Neural progenitor cell (in vitro differentiated cells): Measurements from ENCODE around the gene MTHFS. TPM values are rescaled to one million over a fixed set of nuclear protein-coding genes. Genes with fewer than 3 reads are reported as not detected.
A peak's percentile ranks its signal among the peaks of the same experiment; 100 is the strongest.
"Not testable (repeated sequence)": the region's sequence is repeated elsewhere in the genome, so short reads cannot be mapped to it uniquely, and the experiment has no call there.

Experiments
- DNase-seq: peaks from one replicate; pipeline ENCODE4 v3.0.0-alpha.2; 2016; ENCODE audit warnings: low spot score
- H2AFZ ChIP-seq: fragments of 200-600 bp; sonication (generic); replicated peaks from 2 replicates; pipeline ENCODE4 v1.6.1; 2016; ENCODE audit warnings: antibody characterized with exemption
- H3F3A ChIP-seq: fragments of 200-600 bp; sonication (generic); 2 replicates; pipeline ENCODE4 v1.6.1; 2016; ENCODE audit warnings: antibody characterized with exemption, low read depth
- H3K27ac ChIP-seq: fragments of 200-600 bp; sonication (generic); 2 replicates; pipeline ENCODE4 v1.5.1; 2016; ENCODE audit warnings: mild to moderate bottlenecking
- H3K27me3 ChIP-seq: fragments of 200-600 bp; sonication (generic); 2 replicates; pipeline ENCODE4 v1.6.1; 2016; ENCODE audit warnings: mild to moderate bottlenecking, moderate library complexity
- H3K36me3 ChIP-seq: fragments of 200-600 bp; sonication (generic); 2 replicates; pipeline ENCODE4 v1.5.1; 2016
- H3K4me1 ChIP-seq: fragments of 200-600 bp; sonication (generic); 2 replicates; pipeline ENCODE4 v1.6.1; 2016; ENCODE audit warnings: mixed run types
- H3K4me2 ChIP-seq: fragments of 200-600 bp; sonication (generic); 2 replicates; pipeline ENCODE4 v1.6.1; 2016
- H3K4me3 ChIP-seq: fragments of 200-600 bp; sonication (generic); 2 replicates; pipeline ENCODE4 v1.5.1; 2016
- H3K79me2 ChIP-seq: fragments of 200-600 bp; sonication (generic); 2 replicates; pipeline ENCODE4 v1.6.1; 2016; ENCODE audit warnings: low read depth
- H3K9ac ChIP-seq: fragments of 200-600 bp; sonication (generic); 2 replicates; pipeline ENCODE4 v1.6.1; 2016
- H3K9me3 ChIP-seq: fragments of 200-600 bp; sonication (generic); 2 replicates; pipeline ENCODE4 v1.5.1; 2016; ENCODE audit warnings: low read depth
- H4K20me1 ChIP-seq: fragments of 200-600 bp; sonication (generic); 2 replicates; pipeline ENCODE4 v1.6.1; 2016; ENCODE audit warnings: low read depth
- H3K27ac Mint-ChIP-seq: 3 replicates; pipeline ENCODE4 v1.8.0; 2021; ENCODE audit warnings: mixed read lengths
- H3K27me3 Mint-ChIP-seq: 2 replicates; pipeline ENCODE4 v1.8.0; 2022; ENCODE audit warnings: low read depth, mild to moderate bottlenecking, inconsistent platforms, moderate library complexity, mixed read lengths; ENCODE audit not compliant: insufficient read depth
- H3K36me3 Mint-ChIP-seq: 3 replicates; pipeline ENCODE4 v1.8.0; 2021; ENCODE audit warnings: mixed read lengths
- H3K4me1 Mint-ChIP-seq: 3 replicates; pipeline ENCODE4 v1.8.0; 2021; ENCODE audit warnings: mixed read lengths
- H3K4me3 Mint-ChIP-seq: 3 replicates; pipeline ENCODE4 v1.8.0; 2021; ENCODE audit warnings: mild to moderate bottlenecking, moderate library complexity, mixed read lengths
- H3K9me3 Mint-ChIP-seq: 3 replicates; pipeline ENCODE4 v1.8.0; 2020; ENCODE audit warnings: mixed read lengths
- CTCF ChIP-seq: fragments of 200-600 bp; sonication (generic); IDR thresholded peaks from 2 replicates; pipeline ENCODE4 v1.5.1; 2017; ENCODE audit warnings: antibody characterized with exemption, mild to moderate bottlenecking
- EZH2 ChIP-seq: fragments of 200-600 bp; sonication (generic); IDR thresholded peaks from 2 replicates; pipeline ENCODE4 v1.6.1; 2017; ENCODE audit warnings: antibody characterized with exemption, mild to moderate bottlenecking, moderate library complexity
- EZH2phosphoT487 ChIP-seq: fragments of 200-600 bp; sonication (generic); IDR thresholded peaks from 2 replicates; pipeline ENCODE4 v1.6.1; 2017; ENCODE audit warnings: antibody characterized with exemption
- total RNA-seq: library from RNA; depleted of rRNA; stranded (reverse); fragments of >200 nt; gene quantifications from 2 replicates; pipeline ENCODE4 v1.2.3, GENCODE V29; 2015; ENCODE audit warnings: low replicate concordance

The MTHFS gene
- total RNA-seq, 1 donor from 2014 or later: 28.9 TPM

- Histone ChIP-seq H3K27ac (no peak overlapping the region), H3K79me2 (peaks cover 68% of the 10 kb centered on the region)
Observed at GRCh38 chr15:79918278-79918677, 21.5 kb upstream of the MTHFS start.

GRCh38 chr15:79916502-79917132 lies 19.8 kb upstream of the MTHFS start:
- Histone ChIP-seq H3K4me3 (no peak overlapping the region), H3K4me1 (peaks cover 30% of the 10 kb centered on the region), H3F3A (peaks cover 29% of the 10 kb centered on the region), H3K36me3 (peaks cover 7% of the 10 kb centered on the region), H3K79me2 (peaks cover 66% of the 10 kb centered on the region), H3K27ac (no peak overlapping the region), H3K4me2 (no peak overlapping the region), H3K27me3 (no peaks in the 10 kb centered on the region), H3K9ac (no peak overlapping the region), H3K9me3 (no peaks in the 10 kb centered on the region), H2AFZ (no peak overlapping the region), H4K20me1 (peaks cover 9% of the 10 kb centered on the region)
- H3K4me1 Mint-ChIP-seq: no peaks in the 10 kb centered on the region
- H3K27me3 Mint-ChIP-seq: peaks cover 7% of the 10 kb centered on the region
- peaks cover 75% of the 10 kb centered on the region for H3K36me3 Mint-ChIP-seq
- DNase-seq: no peak
- TF ChIP-seq CTCF (no peak), EZH2 (no peak), EZH2phosphoT487 (no peak)
- H3K9me3 Mint-ChIP-seq: peaks cover 54% of the 10 kb centered on the region
- no peak overlapping the region for H3K4me3 Mint-ChIP-seq
- no peak overlapping the region for H3K27ac Mint-ChIP-seq

More at GRCh38 chr15:79918278-79918677, 21.5 kb upstream of the MTHFS start:
- Mint-ChIP-seq H3K36me3 (peaks cover 71% of the 10 kb centered on the region), H3K9me3 (peaks cover 58% of the 10 kb centered on the region), H3K27me3 (peaks cover 7% of the 10 kb centered on the region), H3K4me1 (peaks cover 6% of the 10 kb centered on the region), H3K27ac (no peak overlapping the region), H3K4me3 (no peak overlapping the region)
- peak overlapping the region; percentile 76 for H3K4me2 ChIP-seq
- H4K20me1 ChIP-seq: peaks cover 18% of the 10 kb centered on the region
- H3K4me3 ChIP-seq: no peak overlapping the region
- peaks cover 37% of the 10 kb centered on the region for H3K4me1 ChIP-seq
- peak; percentile 53 for DNase-seq
- H3K27me3 ChIP-seq: no peaks in the 10 kb centered on the region
- no peak overlapping the region for H2AFZ ChIP-seq
- H3F3A ChIP-seq: peaks cover 36% of the 10 kb centered on the region
- H3K9ac ChIP-seq: no peak overlapping the region
- no peak for TF ChIP-seq EZH2
- H3K9me3 ChIP-seq: no peaks in the 10 kb centered on the region
- H3K36me3 ChIP-seq: peaks cover 7% of the 10 kb centered on the region

GRCh38 chr15:79915776-79916501 lies 19.1 kb upstream of the MTHFS start:
- H3K36me3 Mint-ChIP-seq: peaks cover 69% of the 10 kb centered on the region
- not testable (repeated sequence) for DNase-seq, H2AFZ ChIP-seq, H3K27me3 ChIP-seq, H3K4me2 ChIP-seq, H3K36me3 ChIP-seq, H4K20me1 ChIP-seq, H3K9me3 ChIP-seq, H3K27me3 Mint-ChIP-seq, H3K4me3 Mint-ChIP-seq, H3K27ac ChIP-seq, H3K4me1 Mint-ChIP-seq, H3K9ac ChIP-seq, H3K4me3 ChIP-seq, H3K27ac Mint-ChIP-seq
- Histone ChIP-seq H3K79me2 (peaks cover 59% of the 10 kb centered on the region), H3F3A (peaks cover 23% of the 10 kb centered on the region), H3K4me1 (peaks cover 25% of the 10 kb centered on the region)
- peaks cover 48% of the 10 kb centered on the region for H3K9me3 Mint-ChIP-seq

GRCh38 chr15:79914728-79915127 lies 17.9 kb upstream of the MTHFS start:
- H3K27ac ChIP-seq: no peak overlapping the region
- H3K36me3 Mint-ChIP-seq: peaks cover 68% of the 10 kb centered on the region
- peaks cover 57% of the 10 kb centered on the region for H3K79me2 ChIP-seq
- H4K20me1 ChIP-seq: peaks cover 8% of the 10 kb centered on the region
- DNase-seq: no peak
- TF ChIP-seq EZH2 (no peak), CTCF (no peak), EZH2phosphoT487 (no peak)
- peaks cover 7% of the 10 kb centered on the region for H3K27me3 Mint-ChIP-seq
- H3K4me3 ChIP-seq: no peak overlapping the region
- H3K9me3 Mint-ChIP-seq: peaks cover 40% of the 10 kb centered on the region
- H3K4me1 ChIP-seq: peaks cover 16% of the 10 kb centered on the region
- H3K9ac ChIP-seq: no peak overlapping the region
- no peaks in the 10 kb centered on the region for H3K27me3 ChIP-seq
- H3K36me3 ChIP-seq: peaks cover 7% of the 10 kb centered on the region
- H3K4me3 Mint-ChIP-seq: no peak overlapping the region
- H2AFZ ChIP-seq: no peak overlapping the region
- no peaks in the 10 kb centered on the region for H3K4me1 Mint-ChIP-seq
- peaks cover 11% of the 10 kb centered on the region for H3F3A ChIP-seq
- H3K27ac Mint-ChIP-seq: no peak overlapping the region
- H3K9me3 ChIP-seq: no peaks in the 10 kb centered on the region
- H3K4me2 ChIP-seq: no peak overlapping the region

- H3K27me3 Mint-ChIP-seq: not testable (repeated sequence)
- peaks cover 45% of the 10 kb centered on the region for H3K79me2 ChIP-seq
Observed at GRCh38 chr15:79909556-79910335, 12.9 kb upstream of the MTHFS start.

More at GRCh38 chr15:79909556-79910335, 12.9 kb upstream of the MTHFS start:
- not testable (repeated sequence) for H3K36me3 ChIP-seq, H4K20me1 ChIP-seq, H3K4me1 Mint-ChIP-seq, H3K27me3 ChIP-seq, H3K4me2 ChIP-seq, H3K4me1 ChIP-seq, H3K4me3 ChIP-seq, H3K9me3 Mint-ChIP-seq, H3K27ac Mint-ChIP-seq, H3K4me3 Mint-ChIP-seq, H3K27ac ChIP-seq, H3F3A ChIP-seq, H2AFZ ChIP-seq, DNase-seq, H3K9ac ChIP-seq, H3K9me3 ChIP-seq
- H3K36me3 Mint-ChIP-seq: peaks cover 49% of the 10 kb centered on the region
